Measurements from ENCODE around the gene OSBPL6. TPM values are rescaled to one million over a fixed set of nuclear protein-coding genes. Genes with fewer than 3 reads are reported as not detected.

Gene OSBPL6
- total and polyA plus RNA-seq, 9 of the 15 experiments (the other 6 are each of a cell fraction or from before 2014, with no cell fraction given), result 3.4 to 12.7 (median 9.3) TPM

GRCh38 chr2:178273787-178274360 lies 79.6 kb downstream of the OSBPL6 start (continued):
- TF ChIP-seq, protein P1, sequence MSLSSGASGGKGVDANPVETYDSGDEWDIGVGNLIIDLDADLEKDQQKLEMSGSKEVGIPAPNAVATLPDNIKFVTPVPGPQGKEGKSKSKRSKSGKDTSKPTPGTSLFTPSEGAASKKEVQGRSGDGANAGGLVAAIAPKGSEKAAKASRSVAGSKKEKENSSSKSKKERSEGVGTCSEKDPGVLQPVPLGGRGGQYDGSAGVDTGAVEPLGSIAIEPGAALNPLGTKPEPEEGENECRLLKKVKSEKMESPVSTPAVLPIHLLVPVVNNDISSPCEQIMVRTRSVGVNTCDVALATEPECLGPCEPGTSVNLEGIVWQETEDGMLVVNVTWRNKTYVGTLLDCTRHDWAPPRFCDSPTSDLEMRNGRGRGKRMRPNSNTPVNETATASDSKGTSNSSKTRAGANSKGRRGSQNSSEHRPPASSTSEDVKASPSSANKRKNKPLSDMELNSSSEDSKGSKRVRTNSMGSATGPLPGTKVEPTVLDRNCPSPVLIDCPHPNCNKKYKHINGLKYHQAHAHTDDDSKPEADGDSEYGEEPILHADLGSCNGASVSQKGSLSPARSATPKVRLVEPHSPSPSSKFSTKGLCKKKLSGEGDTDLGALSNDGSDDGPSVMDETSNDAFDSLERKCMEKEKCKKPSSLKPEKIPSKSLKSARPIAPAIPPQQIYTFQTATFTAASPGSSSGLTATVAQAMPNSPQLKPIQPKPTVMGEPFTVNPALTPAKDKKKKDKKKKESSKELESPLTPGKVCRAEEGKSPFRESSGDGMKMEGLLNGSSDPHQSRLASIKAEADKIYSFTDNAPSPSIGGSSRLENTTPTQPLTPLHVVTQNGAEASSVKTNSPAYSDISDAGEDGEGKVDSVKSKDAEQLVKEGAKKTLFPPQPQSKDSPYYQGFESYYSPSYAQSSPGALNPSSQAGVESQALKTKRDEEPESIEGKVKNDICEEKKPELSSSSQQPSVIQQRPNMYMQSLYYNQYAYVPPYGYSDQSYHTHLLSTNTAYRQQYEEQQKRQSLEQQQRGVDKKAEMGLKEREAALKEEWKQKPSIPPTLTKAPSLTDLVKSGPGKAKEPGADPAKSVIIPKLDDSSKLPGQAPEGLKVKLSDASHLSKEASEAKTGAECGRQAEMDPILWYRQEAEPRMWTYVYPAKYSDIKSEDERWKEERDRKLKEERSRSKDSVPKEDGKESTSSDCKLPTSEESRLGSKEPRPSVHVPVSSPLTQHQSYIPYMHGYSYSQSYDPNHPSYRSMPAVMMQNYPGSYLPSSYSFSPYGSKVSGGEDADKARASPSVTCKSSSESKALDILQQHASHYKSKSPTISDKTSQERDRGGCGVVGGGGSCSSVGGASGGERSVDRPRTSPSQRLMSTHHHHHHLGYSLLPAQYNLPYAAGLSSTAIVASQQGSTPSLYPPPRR (CRISPR knock-in tag; IDR thresholded peaks at IDR 0.05; ENCODE audit: borderline replicate concordance), result peak; percentile 97; the same call in 1 of the 2 replicates
- TF ChIP-seq E2F8 (IDR thresholded peaks at IDR 0.05; ENCODE audit: low read depth, partially characterized antibody) (peak; percentile 55), ZNF639 (CRISPR knock-in tag; conservative IDR thresholded peaks at IDR 0.05 in 1 of 2, IDR thresholded peaks at IDR 0.05 in 1 of 2) (peak in 1 of 2 experiments; percentile 95; a peak in 2 of 4 replicates), BCLAF1 (IDR thresholded peaks at IDR 0.05; ENCODE audit: borderline replicate concordance in 1 of 2, control insufficient read depth in 1 of 2, low read depth in 2 of 2, low read length in 1 of 2) (peak in 1 of 2 experiments; percentile 79; a peak in 1 of 4 replicates)
